NCI-H345 (cell line): ENCODE results near the gene WDR12.
"Not testable (repeated sequence)": the region's sequence is repeated elsewhere in the genome, so short reads cannot be mapped to it uniquely, and the experiment has no call there.

Experiments
- DNase-seq: peaks from one replicate; lab custom pipeline; 2025; lab: John Stamatoyannopoulos, UW

WDR12 gene

DNA sequence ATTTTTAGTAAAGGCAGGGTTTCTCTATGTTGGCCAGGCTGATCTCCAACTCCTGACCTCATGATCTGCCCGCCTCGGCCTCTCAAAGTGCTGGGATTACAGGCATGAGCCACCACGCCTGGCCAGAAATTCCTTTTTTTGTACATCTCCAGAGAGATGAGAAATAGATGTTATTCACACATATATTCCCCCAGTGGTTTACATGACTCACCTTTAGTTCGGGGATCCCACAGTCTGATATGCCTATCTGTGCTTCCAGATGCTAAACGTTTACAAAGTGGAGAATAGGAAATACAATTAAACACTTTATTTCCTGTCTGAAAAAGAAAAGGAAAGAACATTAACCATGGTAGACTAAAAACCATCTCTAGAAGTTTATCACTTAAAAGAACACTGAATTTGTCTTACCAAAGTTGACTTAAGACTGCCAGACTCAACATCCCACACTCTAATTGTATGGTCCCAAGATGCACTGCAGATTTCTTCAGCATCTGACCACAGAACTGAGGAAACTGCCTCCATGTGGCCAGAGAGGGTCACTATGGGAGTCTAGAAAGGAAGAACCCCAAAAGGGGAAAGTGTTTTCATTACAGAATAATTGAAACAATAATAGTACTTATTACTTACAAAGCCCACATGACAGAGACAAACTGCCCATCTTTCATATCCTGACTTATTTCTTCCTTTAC is 27.3 kb downstream of the WDR12 start:
- DNase-seq = no peak

- no peak for DNase-seq
Measured at GRCh38 chr2:202881570-202881969, 29.9 kb downstream of the WDR12 start.

DNA sequence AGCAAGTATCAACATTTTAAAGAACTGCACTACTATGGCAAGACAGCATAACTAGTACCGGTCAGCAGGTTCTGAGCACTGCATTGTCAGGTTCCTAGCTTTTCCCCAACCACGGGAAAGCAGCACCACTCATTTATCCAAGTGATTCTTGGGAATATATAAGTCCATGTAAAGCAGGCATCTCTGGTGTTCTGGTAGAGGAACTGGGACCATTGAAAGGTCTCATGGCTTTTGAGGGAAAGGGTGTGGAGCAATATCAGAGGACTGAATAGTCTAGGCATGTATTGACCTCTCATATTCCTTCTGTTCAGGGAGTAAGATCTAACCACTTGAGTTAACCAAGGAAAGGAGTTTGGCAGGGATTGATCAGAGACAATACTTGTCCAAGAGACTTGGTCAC is 33.8 kb downstream of the WDR12 start:
- no peak for DNase-seq

DNA sequence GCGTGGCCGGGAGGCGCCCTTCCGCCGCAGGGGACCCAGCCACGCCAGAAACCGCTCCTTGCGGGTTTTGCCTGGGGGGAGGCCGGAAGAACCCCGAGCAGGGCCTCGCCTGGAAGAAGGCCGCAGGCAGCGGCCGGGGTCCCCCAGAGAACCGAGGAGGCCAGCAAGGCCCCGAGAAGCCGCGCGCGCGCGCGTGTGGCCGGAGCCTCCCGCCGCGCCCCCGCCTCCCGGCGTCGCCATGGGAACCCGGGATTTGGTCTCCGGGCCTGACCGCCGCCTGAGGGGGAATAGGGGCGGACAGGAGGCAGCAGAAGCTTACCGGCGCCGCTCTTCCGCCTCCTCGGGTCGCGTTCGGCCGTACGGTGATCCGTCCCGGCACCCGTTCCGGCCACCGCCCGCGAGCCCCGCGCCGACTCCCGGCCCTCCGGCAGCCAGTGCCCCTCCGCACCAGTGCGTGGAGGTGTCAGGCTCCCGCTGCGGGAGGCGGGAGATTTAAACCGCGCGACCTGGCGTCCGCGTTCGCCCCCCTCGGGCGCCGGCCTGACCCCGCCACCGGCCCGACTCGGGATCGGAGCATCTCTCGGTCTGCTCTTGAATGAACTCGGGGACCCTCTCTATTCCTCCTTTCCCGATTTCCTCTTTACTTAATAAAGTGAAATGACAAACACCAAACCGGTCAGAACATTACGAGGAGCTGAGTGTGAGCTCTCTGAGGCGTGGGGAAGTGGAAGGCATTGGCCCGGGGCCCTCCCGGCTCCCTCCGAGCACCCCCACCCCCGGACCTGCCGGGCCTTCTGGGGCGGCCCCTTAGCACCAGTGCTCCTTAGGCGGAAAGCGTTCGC is 40.0 kb downstream of the WDR12 start, which contains the start of gene ICA1L:
TSS of gene ICA1L (minus strand) at position 467 of the 842 bp plus-strand sequence. CDS start 42,757 bp downstream, outside the sequence.
- peak; percentile 76 for DNase-seq

DNA sequence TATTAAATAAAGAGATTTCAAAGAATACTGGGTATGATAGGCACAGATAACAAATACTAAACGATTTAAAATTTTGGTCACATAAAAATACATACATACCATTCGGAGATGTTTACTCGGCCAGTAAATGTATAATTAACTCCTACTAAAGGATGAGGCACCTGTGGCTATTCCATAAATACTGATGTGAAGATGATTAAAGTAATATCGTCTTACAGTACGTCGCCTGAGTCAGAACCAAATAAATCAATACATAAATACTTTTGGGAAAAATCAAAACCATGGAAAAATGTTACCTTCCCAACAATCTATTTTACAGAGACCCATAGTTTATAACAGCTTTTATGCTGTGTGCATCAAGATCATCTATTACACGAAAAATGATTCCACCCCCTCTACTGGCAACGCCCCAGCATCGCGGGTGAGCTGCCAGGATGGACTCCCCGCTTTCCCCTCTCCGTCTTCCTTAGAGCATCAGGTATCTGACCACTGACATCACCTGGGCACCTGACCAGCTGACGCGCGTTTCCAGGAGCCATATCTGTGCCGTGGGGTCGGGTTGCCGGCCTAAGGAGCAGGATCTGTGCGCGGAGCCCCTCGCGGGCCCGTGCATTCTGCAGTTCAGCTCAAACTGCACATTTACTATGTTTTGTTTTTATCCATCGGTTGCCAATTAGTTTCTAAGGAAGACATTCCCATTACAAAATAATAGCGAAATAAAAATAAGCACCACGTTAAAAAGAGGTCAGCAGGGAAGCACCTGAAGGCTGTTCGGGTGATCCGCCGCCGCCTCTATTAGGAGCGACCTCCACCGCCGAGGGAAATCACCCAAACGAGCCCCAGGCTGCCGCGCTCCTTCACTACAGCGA is 40.8 kb downstream of the WDR12 start:
- DNase-seq = peak; percentile 90

DNA sequence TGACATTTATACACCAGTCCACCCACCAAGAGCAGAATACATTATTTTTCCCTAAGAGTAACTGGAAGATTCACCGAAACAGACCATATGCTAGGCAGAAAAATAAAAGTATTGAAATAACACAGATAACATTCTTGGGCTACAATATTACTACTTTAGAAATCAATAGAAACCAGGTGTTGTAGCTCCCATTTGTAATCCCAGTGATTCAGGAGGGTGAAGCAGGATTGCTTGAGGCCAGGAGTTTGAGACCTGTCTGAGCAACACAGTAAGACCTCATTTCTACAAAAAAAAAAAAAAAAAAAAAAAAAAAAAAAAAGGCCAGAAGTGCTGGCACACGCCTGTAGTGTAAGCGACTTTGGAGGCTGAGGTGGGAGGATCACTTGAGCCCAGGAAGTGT is 49.5 kb downstream of the WDR12 start:
- DNase-seq = no peak

GRCh38 chr2:202858601-202859000 is 52.9 kb downstream of the WDR12 start:
- no peak for DNase-seq

GRCh38 chr2:202849343-202849742 is 62.1 kb downstream of the WDR12 start:
- not testable (repeated sequence) for DNase-seq

GRCh38 chr2:202848813-202849212 is 62.7 kb downstream of the WDR12 start:
- no peak for DNase-seq

- DNase-seq = no peak
Measured at GRCh38 chr2:202847693-202848524, 63.6 kb downstream of the WDR12 start.

DNA sequence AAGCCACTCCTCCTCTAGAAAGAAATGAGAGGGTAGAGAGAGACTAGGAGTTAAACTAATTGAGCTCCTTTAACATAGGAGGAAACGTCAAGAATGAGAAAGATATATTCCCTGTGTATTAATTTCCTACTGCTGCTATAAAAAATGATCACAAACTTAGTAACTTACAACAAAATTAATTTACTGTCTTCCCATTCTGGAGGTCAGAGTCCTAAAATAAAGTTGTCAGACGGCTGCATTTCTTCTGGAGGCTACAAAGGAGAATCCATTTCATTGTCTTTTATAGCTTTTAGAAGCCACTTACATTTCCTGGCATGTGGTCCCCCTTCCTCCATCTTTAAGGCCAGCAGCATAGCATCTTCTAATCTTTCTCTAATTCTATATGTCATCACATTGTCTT is 66.8 kb downstream of the WDR12 start:
- no peak for DNase-seq

DNA sequence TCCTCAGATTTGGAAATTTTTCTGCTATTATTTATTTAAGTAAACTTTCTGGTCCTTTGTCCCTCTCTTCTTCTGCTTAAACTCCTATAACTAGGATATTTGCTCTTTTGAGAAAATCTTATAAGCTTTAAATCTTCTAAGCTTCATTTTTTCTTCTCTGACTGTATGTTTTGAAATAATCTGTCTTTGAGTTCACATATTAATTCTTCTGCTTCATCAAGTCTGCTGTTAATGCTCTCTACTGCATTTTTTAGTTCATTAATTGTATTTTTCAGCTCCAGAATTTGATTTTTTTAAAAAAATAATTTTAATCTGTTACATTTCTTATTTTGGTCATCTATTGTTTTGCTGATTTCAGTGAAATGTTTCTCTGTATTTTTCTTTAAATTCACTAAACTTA is 68.8 kb downstream of the WDR12 start:
- DNase-seq = no peak

DNA sequence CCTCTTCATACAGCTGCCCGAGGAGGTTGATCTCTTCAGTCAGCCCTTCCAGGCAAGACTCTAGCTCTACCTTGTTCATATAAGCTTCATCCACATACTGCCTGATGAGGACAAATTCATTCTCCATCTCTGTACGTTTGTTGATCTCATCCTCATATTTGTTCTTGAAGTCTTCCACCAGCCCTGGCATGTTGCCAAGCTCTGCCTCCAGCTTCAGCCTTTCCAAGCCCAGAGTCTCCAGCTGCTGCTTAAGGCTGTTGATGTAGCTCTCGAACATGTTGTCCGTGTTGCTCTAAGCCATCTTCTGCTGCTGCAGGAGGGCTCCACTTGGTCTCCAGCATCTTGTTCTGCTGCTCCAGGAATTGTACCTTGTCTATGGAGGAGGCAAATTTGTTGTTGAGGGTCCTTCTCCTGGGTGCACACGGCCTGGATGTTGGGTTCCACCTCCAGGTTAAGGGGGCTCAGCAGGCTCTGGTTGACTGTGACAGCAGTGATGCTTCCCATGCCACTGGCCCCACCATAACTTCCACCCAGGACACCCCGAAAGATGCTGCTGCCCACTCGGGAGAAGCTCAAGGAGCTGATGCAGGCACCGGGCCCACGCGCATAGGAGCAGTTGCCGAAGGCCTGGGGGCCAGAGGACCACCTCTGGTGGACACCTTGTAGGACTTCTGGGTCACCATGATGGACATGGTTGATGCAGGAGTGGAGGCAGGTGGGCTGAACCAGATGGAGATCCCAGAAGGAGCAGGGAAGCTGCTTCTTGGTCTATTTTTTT is 70.2 kb downstream of the WDR12 start:
- no peak for DNase-seq

DNA sequence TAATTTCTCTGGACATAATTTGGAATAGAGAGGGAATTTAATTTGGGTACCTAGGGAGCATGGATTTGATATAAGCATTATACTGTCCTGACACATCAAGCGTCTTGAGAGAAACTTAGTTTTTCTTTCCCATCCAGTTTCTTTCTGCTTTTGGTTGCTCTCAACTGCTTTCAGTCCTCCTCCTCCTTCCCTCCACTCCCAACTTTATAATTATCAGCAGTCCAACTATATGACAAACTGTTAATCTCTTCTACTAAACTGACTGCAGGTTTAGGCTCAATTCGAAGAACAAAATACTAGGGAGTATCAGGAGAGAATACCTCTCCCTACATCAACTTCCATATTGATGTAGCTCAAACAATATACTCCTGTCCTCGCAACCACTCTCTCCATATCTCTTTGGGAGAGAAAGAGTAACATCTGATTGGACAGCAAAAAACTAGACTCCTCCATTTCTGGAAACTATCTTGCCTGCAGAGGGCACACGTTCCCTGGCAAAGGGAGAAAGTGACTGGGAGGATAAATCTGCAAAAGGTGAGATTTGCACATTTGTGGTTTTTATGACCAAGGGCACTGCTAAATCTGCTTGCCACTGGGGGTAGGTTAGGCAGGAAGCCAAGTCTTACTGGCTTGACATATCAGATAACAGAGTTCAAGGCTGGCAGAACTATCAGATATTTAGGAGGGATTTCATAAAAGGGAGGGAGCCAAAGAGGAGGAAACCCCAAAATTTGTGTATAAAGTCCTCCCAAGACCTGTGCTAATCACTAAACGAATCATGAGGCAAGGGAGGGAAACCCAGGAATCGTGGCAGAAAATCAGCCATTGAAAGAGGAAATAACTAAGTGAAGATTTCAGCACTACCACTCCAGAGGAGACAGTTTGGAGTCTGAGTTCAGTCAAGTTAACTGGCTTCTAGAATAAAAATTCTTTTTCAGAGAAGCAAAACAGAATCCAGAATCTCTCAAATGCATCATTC is 79.9 kb downstream of the WDR12 start:
- DNase-seq = peak; percentile 28

- DNase-seq = no peak
Measured at GRCh38 chr2:202824901-202825300, 86.6 kb downstream of the WDR12 start.
